Measurements from ENCODE around the gene HES1.
A peak's percentile ranks its signal among the peaks of the same experiment; 100 is the strongest.
"Not testable (repeated sequence)": the region's sequence is repeated elsewhere in the genome, so short reads cannot be mapped to it uniquely, and the experiment has no call there.

The HES1 gene

DNA sequence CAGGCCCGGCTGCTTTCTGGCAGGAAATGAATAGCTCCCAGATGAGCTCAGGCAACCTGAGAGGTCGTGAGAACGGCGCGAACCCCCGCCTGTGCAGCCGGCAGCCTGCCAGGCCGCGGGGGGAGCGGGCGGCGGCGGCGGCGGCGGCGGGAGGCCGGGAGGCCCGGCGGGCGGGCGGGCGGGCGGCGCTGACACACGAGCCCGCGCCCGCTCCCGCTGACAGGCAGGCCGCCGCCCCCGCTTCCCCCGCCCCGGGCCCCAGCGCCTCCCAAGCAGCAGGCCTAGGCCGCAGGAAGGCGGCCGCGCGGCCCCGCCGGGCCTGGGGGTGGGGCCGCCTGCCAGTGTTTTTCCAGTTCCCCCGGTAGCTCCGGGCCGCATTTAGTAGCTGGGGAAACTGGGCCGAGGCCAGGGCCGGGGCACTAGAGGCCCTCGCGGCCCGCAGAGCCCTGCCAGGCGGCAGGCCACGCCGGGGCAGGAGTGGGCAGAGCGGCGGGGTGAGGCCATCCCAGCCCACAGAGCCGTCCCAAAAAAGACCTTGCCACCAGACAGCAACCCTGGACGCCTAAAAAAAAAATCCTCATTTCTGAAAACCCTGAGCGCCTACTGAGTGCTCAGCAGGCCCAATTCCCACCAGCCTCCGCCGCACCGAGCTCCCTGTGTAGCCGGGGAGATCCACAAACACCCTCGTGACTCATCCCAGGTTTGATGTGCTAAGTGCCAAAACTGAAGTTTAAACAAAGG is 5.6 kb downstream of the HES1 start:
- DNase-seq (ENCODE audit: low spot score): peak; percentile 88

DNA sequence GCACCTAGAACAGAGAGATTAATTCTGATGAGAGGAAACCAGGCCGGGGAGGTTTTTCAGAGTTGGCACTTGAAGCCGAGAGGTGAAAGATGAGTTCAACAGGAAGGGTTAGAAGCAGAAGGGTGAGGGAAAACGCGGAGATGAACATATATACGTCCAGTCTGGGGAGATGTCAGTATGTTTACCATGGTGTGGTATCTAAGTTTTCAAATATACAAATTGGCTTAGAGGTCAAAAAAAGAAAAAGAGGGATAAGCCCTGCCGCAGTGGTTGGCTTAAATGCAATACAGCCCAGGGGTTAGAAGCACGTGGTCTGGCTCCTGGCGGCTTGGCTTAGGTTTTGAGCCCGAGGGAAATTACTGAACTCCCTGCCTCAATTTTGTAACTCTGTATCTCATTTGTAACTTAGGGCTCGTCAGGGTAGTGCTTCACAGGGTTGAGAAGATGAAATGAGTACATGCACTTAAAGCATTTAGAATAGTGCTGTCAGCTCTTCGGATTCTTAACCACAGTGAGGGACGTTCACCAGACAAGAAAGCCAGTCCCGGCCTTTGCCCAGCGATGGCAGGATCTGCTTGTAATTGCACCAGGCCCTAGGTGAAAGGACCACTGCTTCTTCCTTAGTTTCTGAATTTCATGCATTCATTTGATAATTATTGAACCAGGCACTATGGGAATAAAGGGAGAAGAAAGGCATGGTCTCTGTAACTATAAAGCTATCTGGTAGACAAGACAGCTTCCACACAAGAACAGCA is 6.4 kb downstream of the HES1 start:
- DNase-seq (ENCODE audit: low spot score): no peak

DNA sequence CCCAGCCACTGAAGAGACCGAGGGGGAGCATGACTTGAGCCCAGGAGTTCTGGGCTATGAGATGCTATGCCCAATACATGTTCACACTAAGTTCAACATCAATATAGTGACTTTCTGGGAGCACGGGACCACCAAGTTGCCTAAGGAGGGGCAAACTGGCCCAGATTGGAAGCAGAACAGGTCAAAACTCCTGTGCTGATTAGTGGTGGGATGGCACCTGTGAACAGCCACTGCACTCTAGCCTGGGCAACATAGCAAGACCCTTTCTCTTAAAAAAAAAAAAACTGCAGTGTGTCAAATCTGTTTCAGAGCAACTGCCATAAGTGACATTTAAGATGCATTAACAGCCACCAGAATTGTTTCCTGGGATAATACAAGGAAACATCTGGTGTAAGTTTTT is 9.8 kb downstream of the HES1 start:
- DNase-seq (ENCODE audit: low spot score): no peak

DNA sequence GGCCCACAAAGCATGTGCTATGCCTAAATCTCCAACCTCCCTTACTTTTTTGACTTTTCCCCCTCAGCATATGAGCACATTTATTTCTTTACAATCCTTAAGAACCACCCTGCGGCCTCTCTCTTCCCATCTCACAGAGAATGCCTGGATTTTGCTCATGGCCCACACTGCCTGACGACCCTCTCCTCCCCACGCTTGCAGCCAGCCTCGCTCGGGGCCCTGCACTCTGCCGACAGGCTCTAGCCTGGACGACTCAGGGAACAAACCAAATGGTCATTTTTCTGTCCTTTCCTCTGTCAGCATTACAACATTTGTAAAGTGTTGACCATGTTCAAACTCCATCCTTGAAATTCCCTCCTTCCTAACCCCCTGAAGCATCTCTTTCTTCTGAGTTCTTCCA is 11.7 kb downstream of the HES1 start:
- DNase-seq (ENCODE audit: low spot score): no peak

DNA sequence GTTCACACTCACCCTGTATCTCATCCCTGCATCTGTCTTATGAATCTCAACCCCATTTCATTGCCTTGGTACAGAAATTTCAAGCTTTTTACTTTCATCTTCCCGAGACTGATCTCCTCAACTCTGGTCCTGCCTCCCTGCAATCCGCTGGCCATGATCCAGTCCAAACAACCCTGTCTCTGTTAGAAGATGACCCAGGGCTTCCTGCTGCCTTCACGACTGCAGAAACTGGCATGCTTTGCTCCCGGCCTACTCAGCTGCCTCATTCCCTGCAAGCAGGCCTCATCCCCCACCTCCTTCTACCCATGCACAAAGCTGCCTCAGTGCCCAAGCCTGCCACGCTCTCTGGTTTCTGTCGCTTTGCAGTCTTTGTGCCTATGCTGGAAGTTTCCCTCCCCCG is 12.4 kb downstream of the HES1 start:
- DNase-seq (ENCODE audit: low spot score): no peak

- no peak for DNase-seq (ENCODE audit: low spot score)
Measured at GRCh38 chr3:194150252-194150934, 14.4 kb downstream of the HES1 start.

GRCh38 chr3:194150935-194151302 is 15.0 kb downstream of the HES1 start:
- not testable (repeated sequence) for DNase-seq (ENCODE audit: low spot score)

GRCh38 chr3:194154346-194154745 is 18.4 kb downstream of the HES1 start:
- no peak for DNase-seq (ENCODE audit: low spot score)

DNA sequence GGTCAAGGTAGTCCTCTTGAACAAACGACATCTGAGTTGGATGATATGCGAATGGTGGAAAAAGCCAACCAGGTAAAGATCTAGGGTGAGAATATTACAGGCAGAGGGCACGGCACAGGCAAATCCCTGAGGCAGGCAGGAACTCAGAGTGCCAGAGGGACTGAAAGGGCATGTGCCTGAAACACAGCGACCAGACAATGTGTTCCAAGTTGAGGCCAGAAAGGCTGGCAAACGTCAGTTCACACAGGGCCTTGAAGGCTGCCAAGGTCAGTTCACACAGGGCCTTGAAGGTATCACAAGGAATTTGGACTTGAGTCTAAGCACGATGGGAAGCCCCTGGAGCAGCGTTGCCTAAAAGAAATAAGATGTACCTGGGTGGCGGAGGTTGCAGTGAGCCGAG is 20.1 kb downstream of the HES1 start:
- DNase-seq (ENCODE audit: low spot score): no peak

DNA sequence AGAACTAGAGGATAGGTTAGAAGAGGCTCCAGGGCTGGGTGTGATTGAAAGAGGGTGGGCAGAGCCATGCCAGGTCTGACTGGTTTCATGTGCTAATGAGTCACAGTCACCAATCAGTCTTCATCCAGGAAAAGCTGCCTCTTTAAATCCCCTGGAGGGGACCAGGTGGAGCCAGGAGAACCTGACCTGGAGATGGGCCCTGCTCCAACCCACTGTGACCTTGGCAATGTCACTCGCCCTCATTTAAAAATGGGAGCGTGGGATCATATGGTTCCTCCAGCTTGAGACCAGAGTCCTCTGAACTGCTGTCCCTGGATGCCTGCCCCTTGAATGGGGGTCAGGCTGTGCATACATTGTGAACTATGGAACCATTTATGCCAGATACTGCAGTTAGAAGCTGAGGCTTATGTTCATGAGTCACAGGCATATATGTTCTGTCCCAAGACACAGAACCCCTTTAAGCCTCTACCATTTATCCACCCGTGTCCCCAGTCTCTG is 23.0 kb downstream of the HES1 start:
- DNase-seq (ENCODE audit: low spot score): no peak

GRCh38 chr3:194160158-194160557 is 24.2 kb downstream of the HES1 start:
- DNase-seq (ENCODE audit: low spot score): no peak

- DNase-seq (ENCODE audit: low spot score): no peak
Measured at GRCh38 chr3:194161131-194162045, 25.4 kb downstream of the HES1 start.

DNA sequence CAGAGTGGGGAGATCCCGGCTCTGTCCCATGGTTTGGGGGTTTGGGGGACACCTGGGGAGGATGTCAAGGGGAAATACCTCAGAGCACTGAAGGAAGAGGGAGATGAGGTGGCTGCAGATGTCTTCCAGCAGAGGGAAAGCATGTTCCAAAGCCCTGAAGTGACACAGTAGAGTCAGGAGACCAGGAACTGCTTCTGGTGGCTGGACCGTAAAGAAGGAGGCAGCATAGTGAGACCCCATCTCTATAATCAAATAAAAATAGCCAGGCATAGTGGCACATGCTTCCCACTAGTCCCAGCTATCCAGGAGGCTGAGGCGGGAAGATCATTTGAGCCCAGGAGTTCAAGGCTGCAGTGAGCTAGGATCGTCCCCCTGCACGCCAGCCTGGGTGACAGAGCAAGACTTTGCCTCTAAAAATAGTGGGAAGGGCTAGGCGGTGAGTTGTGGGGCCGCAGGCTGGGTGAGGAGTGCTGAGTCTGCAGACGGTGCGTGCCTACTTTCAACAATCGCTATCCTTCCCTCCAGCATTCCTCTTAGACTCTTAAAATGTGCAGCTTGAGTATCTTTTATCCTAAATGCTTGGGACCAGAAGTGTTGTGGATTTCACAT is 26.2 kb downstream of the HES1 start:
- no peak for DNase-seq (ENCODE audit: low spot score)

DNA sequence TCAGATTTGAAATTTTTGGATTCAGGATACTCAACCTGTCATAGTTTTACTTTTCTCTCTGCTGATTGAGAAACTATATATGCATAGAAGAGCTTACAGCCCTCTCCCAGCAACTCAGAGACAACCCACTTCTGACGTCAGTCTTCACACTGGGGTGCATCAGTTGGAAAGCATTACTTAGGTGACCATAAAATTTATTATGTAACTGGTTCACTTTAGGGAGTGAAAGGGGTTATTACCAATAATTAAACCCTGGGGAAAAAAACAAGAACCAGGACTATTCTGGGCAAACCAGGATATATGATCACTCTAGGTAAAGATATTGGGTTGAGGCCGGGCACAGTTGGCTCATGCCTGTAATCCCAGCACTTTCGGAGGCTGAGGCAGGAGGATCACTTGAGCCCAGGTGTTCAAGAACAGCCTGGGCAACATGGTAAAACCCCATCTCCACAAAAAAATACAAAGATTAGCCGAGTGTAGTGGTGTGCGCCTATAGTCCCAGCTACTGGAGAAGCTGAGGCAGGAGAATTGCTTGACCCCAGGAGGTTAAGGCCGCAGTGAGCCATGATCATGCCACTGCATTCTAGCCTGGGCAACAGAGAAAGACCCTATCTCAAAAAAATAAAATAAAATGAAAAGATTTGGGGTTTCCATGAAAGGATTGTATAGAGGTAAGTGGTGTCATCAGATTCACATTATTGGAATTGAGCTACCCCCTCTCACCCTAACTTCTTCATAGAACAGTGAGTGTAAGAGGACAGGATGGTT is 27.1 kb downstream of the HES1 start:
- no peak for DNase-seq (ENCODE audit: low spot score)

DNA sequence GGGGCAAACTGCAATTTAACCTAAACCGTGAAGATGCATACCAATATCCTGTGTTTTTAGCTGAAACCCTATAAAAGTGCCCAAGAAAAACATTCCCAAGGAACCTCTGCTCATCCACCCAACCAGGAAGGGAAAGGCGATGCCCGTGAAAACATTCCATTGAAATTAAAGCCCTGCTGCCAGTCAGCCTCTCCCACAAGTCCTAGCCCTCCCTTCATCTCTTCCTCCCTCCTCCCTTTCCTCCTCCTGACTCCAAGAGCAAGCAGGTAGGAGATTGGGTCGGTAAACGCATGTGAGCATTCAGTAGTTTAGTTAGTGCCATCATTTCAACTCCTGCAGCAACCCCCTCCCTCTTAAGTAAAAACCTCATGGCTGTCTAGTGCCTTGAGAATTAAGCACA is 27.7 kb downstream of the HES1 start:
- no peak for DNase-seq (ENCODE audit: low spot score)

DNA sequence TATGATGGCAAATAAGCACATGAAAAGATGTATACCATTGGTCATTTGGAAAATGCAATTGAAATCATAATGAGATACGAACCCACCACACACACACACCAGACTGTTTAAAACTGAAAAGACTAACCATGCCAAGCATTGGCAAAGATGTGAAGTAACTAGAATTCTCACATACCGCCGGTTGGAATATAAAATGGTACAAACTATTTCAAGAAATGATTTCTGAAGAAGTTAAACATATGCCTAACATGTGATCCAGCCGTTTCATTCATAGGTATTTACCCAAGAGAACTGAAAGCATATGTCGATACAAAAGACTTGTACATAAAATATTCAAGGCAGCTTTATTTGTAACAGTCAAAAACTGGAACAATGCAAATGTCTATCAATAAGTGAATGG is 28.9 kb downstream of the HES1 start:
- DNase-seq (ENCODE audit: low spot score): no peak

GRCh38 chr3:194165271-194166018 is 29.5 kb downstream of the HES1 start:
- no peak for DNase-seq (ENCODE audit: low spot score)

- DNase-seq (ENCODE audit: low spot score): no peak
Measured at GRCh38 chr3:194166682-194167479, 30.9 kb downstream of the HES1 start.

Data from HuH-7.5 (cell line).